Adrenal gland (tissue), 12 donors: ENCODE measurements around the gene TH. TPM values are rescaled to one million over a fixed set of nuclear protein-coding genes. Genes with fewer than 3 reads are reported as not detected.

Source experiments
- DNase-seq, 7 donors: peaks; one replicate each; pipeline ENCODE4 v3.0.0-alpha.2; 2019 to 2020
- H3K27ac ChIP-seq, 5 donors: fragments of 200-600 bp; sonication (generic) in 4 of 5; 1 replicate in 3 of 5; 2 replicates in 2 of 5; pipeline versions ENCODE4 v1.5.1 to v1.8.0; 2016 to 2020; ENCODE audit warnings: mild to moderate bottlenecking in 1 of 5
- H3K27me3 ChIP-seq: fragments of 200-600 bp; 2 replicates; pipeline ENCODE4 v1.8.0; 2021
- H3K36me3 ChIP-seq, 2 donors: fragments of 200-600 bp; replicated peaks in 1 of 2; 1 replicate in 1 of 2; 2 replicates in 1 of 2; pipeline versions ENCODE4 v1.5.1 to v1.8.0; 2018 to 2022
- H3K4me1 ChIP-seq, 2 donors: fragments of 200-600 bp; replicated peaks in 1 of 2; 1 replicate in 1 of 2; 2 replicates in 1 of 2; pipeline versions ENCODE4 v1.5.1 to v1.8.0; 2018 to 2021
- H3K4me3 ChIP-seq, 4 donors: fragments of 200-600 bp; sonication (generic) in 3 of 4; one replicate each; pipeline ENCODE4 v1.5.1; 2016 to 2018
- H3K9me3 ChIP-seq, 3 donors: fragments of 200-600 bp; sonication (generic) in 1 of 3; replicated peaks in 1 of 3; 1 replicate in 2 of 3; 2 replicates in 1 of 3; pipeline versions ENCODE4 v1.5.1 to v1.8.0; 2016 to 2021
- CTCF ChIP-seq, 6 experiments: fragments of 450-650 bp in 4 of 6; fragments of 200-600 bp in 2 of 6; sonication (generic) in 1 of 6; IDR thresholded peaks; 1 replicate in 5 of 6; 2 replicates in 1 of 6; pipeline versions ENCODE4 v1.5.1 to v1.8.0; 2016 to 2021; ENCODE audit warnings: antibody characterized with exemption in 6 of 6, mild to moderate bottlenecking in 2 of 6, moderate library complexity in 1 of 6
- POLR2A ChIP-seq, 2 donors: fragments of 450-650 bp; IDR thresholded peaks; one replicate each; pipeline ENCODE4 v1.6.1; 2017; ENCODE audit warnings: antibody characterized with exemption in 2 of 2, mild to moderate bottlenecking in 2 of 2, moderate library complexity in 1 of 2
- WGBS, 4 donors: extraction: QIAGEN DNeasy Blood & Tissue Kit in 2 of 4; methylation state at CpG; one replicate each; pipeline versions ENCODE4 v1.1.5 to v1.1.7; 2013 to 2017; 5-methylcytosine and 5-hydroxymethylcytosine counted together
- intact Hi-C, 2 donors: fragments of 100-400 bp; cut with DNase I; formaldehyde crosslinking; loops; one replicate each; pipeline versions ENCODE4 v1.14.1 to v1.15.0; 2022 to 2023
- polyA plus RNA-seq, 3 donors: library from polyadenylated mRNA; stranded (reverse); fragments of 200-250 nt in 2 of 3; fragments of 350-450 nt in 1 of 3; fragmentation: Illumina TruSeq in 1 of 3; extraction: RNeasy Lipid Tissue Mini Kit (QIAGEN cat#74804) in 1 of 3; gene quantifications; one replicate each; pipeline ENCODE4 v1.2.3, GENCODE V29; 2013 to 2014
- total RNA-seq, 9 donors: library from RNA; depleted of rRNA in 4 of 9; stranded (reverse); fragments of >200 nt in 4 of 9; fragments of 120-200 nt in 1 of 9; fragmentation: NEBNext Ultra II Directional in 1 of 9; extraction: Animal tissue kit (Norgen Biotek cat#: 25700) in 1 of 9; gene quantifications; one replicate each; pipeline versions ENCODE4 v1.1.0 to v1.2.4, GENCODE V29; 2013 to 2023
- donor health status: healthy with polysubstance abuse.
- donor health status: Bipolar disorder and iron deficiency.
- donor health status: DM: yes; HTN: yes; CAD: no.
- donor health status: DM: no; HTN: no; CAD: no.
- donor health status: DM: no; HTN: no; CAD: no.
- donor health status: DM: yes; HTN: yes; CAD: no.

Gene TH
- total and polyA plus RNA-seq, 12 donors, result 0.54 to 1,253 (median 55.2) TPM; not detected in 1

GRCh38 chr11:2199466-2200341, 28.1 kb upstream of the TH start:
- H3K27ac ChIP-seq, result no peak overlapping the region
- H3K27me3 ChIP-seq, result no peaks in the 10 kb centered on the region
- intact Hi-C loops, result loop anchor here (5.0 to 10.0 kb wide), 3 partner anchors 103 to 325 kb away; partner anchors contain the start of genes C11orf21 (in 1 of the 2) and TSPAN32 (in 1 of the 2)
- TF ChIP-seq POLR2A (IDR thresholded peaks at IDR 0.05), result no peak
- no peak for TF ChIP-seq CTCF (IDR thresholded peaks at IDR 0.05)
- H3K9me3 ChIP-seq, result no peaks in the 10 kb centered on the region
- DNase-seq, result no peak
- WGBS, 4 donors, result 90 to 94% (median 91%) methylated on average over 8 to 22 of the region's 22 CpGs
- no peaks in the 10 kb centered on the region for H3K4me1 ChIP-seq
- H3K4me3 ChIP-seq, result no peak overlapping the region
- no peaks in the 10 kb centered on the region for H3K36me3 ChIP-seq

GRCh38 chr11:2198621-2199365, 27.2 kb upstream of the TH start:
- 80 to 82% (median 81%) methylated on average over 13 to 21 of the region's 21 CpGs for WGBS, 4 donors
- Histone ChIP-seq H3K27ac (no peak overlapping the region), H3K36me3 (no peaks in the 10 kb centered on the region), H3K27me3 (no peaks in the 10 kb centered on the region), H3K4me3 (no peak overlapping the region), H3K4me1 (no peaks in the 10 kb centered on the region), H3K9me3 (no peaks in the 10 kb centered on the region)
- no peak for TF ChIP-seq POLR2A (IDR thresholded peaks at IDR 0.05)
- TF ChIP-seq CTCF (IDR thresholded peaks at IDR 0.05), result no peak
- no peak for DNase-seq
- intact Hi-C loops, result loop anchor here in 1 of 2 donors (5.0 to 10.0 kb wide), 3 partner anchors 104 to 326 kb away; partner anchors contain the start of genes C11orf21 and TSPAN32

GRCh38 chr11:2197771-2198520, 26.3 kb upstream of the TH start:
- H3K4me3 ChIP-seq, result no peak overlapping the region
- DNase-seq, result no peak
- no peaks in the 10 kb centered on the region for H3K27me3 ChIP-seq
- no peaks in the 10 kb centered on the region for H3K4me1 ChIP-seq
- TF ChIP-seq POLR2A (IDR thresholded peaks at IDR 0.05) (no peak), CTCF (IDR thresholded peaks at IDR 0.05) (no peak)
- no peaks in the 10 kb centered on the region for H3K9me3 ChIP-seq
- H3K27ac ChIP-seq, result no peak overlapping the region
- no peaks in the 10 kb centered on the region for H3K36me3 ChIP-seq
- intact Hi-C loops, result loop anchor here (2.0 to 10.0 kb wide), 5 partner anchors 104 to 327 kb away; partner anchors contain the start of genes C11orf21 (in 1 of the 2) and TSPAN32 (in 1 of the 2)
- 72 to 80% (median 77%) methylated on average over 17 to 28 of the region's 28 CpGs for WGBS, 4 donors
